ENCODE results near the gene VDAC1. TPM values are rescaled to one million over a fixed set of nuclear protein-coding genes. Genes with fewer than 3 reads are reported as not detected.

The VDAC1 gene
- total and polyA plus RNA-seq, 2 donors (not counting 1 experiment from before 2014, with no cell fraction given), result 27.8 to 60.7 TPM

- no peak for TF ChIP-seq CTCF (IDR thresholded peaks at IDR 0.05)
- H2AFZ ChIP-seq (ENCODE audit: insufficient read depth, low read depth, low read length, poor library complexity, severe bottlenecking), result no peak overlapping the region
- no peaks in the 10 kb centered on the region for H3K36me3 ChIP-seq (replicated peaks in 1 of 2; ENCODE audit: control extremely low read depth in 1 of 2, control insufficient read depth in 1 of 2, extremely low read depth in 1 of 2, insufficient read depth in 2 of 2, low read length in 1 of 2)
- no peak for ATAC-seq (ENCODE audit: low read depth)
- no peak overlapping the region for H3K4me3 Mint-ChIP-seq
- H3K4me1 Mint-ChIP-seq, result no peaks in the 10 kb centered on the region
- H3K9me3 ChIP-seq (ENCODE audit: control extremely low read depth in 1 of 3, control insufficient read depth in 2 of 3, insufficient read depth in 1 of 3, low read length in 2 of 3), result no peaks in the 10 kb centered on the region
- H3K27ac Mint-ChIP-seq, result no peak overlapping the region
- H3K9me3 Mint-ChIP-seq (ENCODE audit: insufficient read depth), result no peaks in the 10 kb centered on the region
- H3K27me3 ChIP-seq (replicated peaks in 1 of 4; ENCODE audit: control extremely low read depth in 1 of 4, control insufficient read depth in 3 of 4, insufficient read depth in 4 of 4, low read length in 3 of 4), result no peaks in the 10 kb centered on the region
- no peaks in the 10 kb centered on the region for H3K79me2 ChIP-seq (ENCODE audit: control insufficient read depth, insufficient read depth, low read length)
- ChIA-PET CTCF (no interaction called here), POLR2A (no interaction called here)
- no peak overlapping the region for H3K9ac ChIP-seq (ENCODE audit: low read length)
- H3K4me1 ChIP-seq (ENCODE audit: control insufficient read depth in 2 of 2, insufficient read depth in 2 of 2, low read length in 2 of 2), result no peaks in the 10 kb centered on the region
- H4K20me1 ChIP-seq (ENCODE audit: control insufficient read depth, insufficient read depth, low read length, poor library complexity, severe bottlenecking), result no peaks in the 10 kb centered on the region
- H3K4me2 ChIP-seq (replicated peaks; ENCODE audit: low read depth, low read length, poor library complexity, severe bottlenecking), result no peak overlapping the region
- H3K27ac ChIP-seq (ENCODE audit: low read length in 2 of 2), result no peak overlapping the region
- peaks cover 3% of the 10 kb centered on the region for H3K27me3 Mint-ChIP-seq
- no peak for DNase-seq
- H3K4me3 ChIP-seq (ENCODE audit: control extremely low read depth in 1 of 5, extremely low read depth in 1 of 5, insufficient read depth in 1 of 5, low read depth in 2 of 5, low read length in 4 of 5), result no peak overlapping the region
- no CpG with 5 or more reads among the region's 4 CpGs for WGBS (ENCODE audit: insufficient coverage)
- intact Hi-C loops (cut with micrococcal nuclease), result no loop called here
These were observed 17.6 kb upstream of the VDAC1 start for GRCh38 chr5:134022333-134022732.

DNA sequence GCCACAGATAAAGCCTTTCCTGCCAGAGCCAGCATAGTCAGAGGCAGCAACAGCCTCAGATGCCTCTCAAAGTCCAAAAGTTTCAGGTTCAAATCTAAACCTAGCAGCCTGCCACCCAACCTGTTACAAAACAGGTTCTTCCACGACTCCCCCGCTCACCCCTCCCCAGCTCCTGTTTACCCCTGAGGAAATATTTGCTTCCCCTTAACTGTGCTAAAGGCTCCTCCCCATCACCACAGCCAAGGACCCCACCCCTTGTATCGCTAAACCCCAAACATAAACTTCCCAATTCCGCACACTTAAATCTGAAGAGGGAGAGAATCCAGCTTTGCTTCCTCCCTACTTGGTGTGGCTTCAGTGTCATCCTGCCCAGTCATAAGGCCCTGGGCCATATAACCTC, 15.4 kb upstream of the VDAC1 start:
- WGBS (ENCODE audit: insufficient coverage), result 73% methylated on average over 3 of the region's 4 CpGs

More for the DNA sequence above, 15.4 kb upstream of the VDAC1 start:
- Histone ChIP-seq H4K20me1 (ENCODE audit: control insufficient read depth, insufficient read depth, low read length, poor library complexity, severe bottlenecking) (no peaks in the 10 kb centered on the region), H3K4me2 (replicated peaks; ENCODE audit: low read depth, low read length, poor library complexity, severe bottlenecking) (no peak overlapping the region), H3K4me1 (ENCODE audit: control insufficient read depth in 2 of 2, insufficient read depth in 2 of 2, low read length in 2 of 2) (no peaks in the 10 kb centered on the region), H3K9me3 (ENCODE audit: control extremely low read depth in 1 of 3, control insufficient read depth in 2 of 3, insufficient read depth in 1 of 3, low read length in 2 of 3) (no peaks in the 10 kb centered on the region), H3K27ac (ENCODE audit: low read length in 2 of 2) (no peak overlapping the region), H3K4me3 (ENCODE audit: control extremely low read depth in 1 of 5, extremely low read depth in 1 of 5, insufficient read depth in 1 of 5, low read depth in 2 of 5, low read length in 4 of 5) (no peak overlapping the region), H3K36me3 (replicated peaks in 1 of 2; ENCODE audit: control extremely low read depth in 1 of 2, control insufficient read depth in 1 of 2, extremely low read depth in 1 of 2, insufficient read depth in 2 of 2, low read length in 1 of 2) (no peaks in the 10 kb centered on the region), H3K27me3 (replicated peaks in 1 of 4; ENCODE audit: control extremely low read depth in 1 of 4, control insufficient read depth in 3 of 4, insufficient read depth in 4 of 4, low read length in 3 of 4) (no peaks in the 10 kb centered on the region), H3K79me2 (ENCODE audit: control insufficient read depth, insufficient read depth, low read length) (no peaks in the 10 kb centered on the region), H2AFZ (ENCODE audit: insufficient read depth, low read depth, low read length, poor library complexity, severe bottlenecking) (no peak overlapping the region), H3K9ac (ENCODE audit: low read length) (no peak overlapping the region)
- H3K4me3 Mint-ChIP-seq, result no peak overlapping the region
- DNase-seq, result no peak
- intact Hi-C loops (cut with micrococcal nuclease), result no loop called here
- TF ChIP-seq CTCF (IDR thresholded peaks at IDR 0.05) (no peak), EZH2 (IDR thresholded peaks at IDR 0.05; ENCODE audit: borderline replicate concordance, insufficient read depth, low read depth, low read length, poor library complexity, severe bottlenecking) (no peak)
- no peak overlapping the region for H3K27ac Mint-ChIP-seq
- CTCF ChIA-PET, result interaction anchor here (0.9 kb wide), 1 partner anchor 19 kb away, joined by 3 read pairs; no protein-coding TSS in a partner anchor
- H3K4me1 Mint-ChIP-seq, result no peaks in the 10 kb centered on the region
- H3K27me3 Mint-ChIP-seq, result peaks cover 2% of the 10 kb centered on the region
- POLR2A ChIA-PET, result no interaction called here
- ATAC-seq (ENCODE audit: low read depth), result no peak
- no peaks in the 10 kb centered on the region for H3K9me3 Mint-ChIP-seq (ENCODE audit: insufficient read depth)
